UCSD-AML1 (cell line): Measurements from ENCODE around the gene CCSER1.
"Not testable (repeated sequence)": the region's sequence is repeated elsewhere in the genome, so short reads cannot be mapped to it uniquely, and the experiment has no call there.

Experiments
- DNase-seq: peaks from one replicate; lab custom pipeline; 2025; ENCODE audit not compliant: unreplicated experiment; lab: John Stamatoyannopoulos, UW

CCSER1 gene

GRCh38 chr4:90904021-90904420, 776.8 kb downstream of the CCSER1 start:
- DNase-seq: no peak

GRCh38 chr4:90906239-90906638, 779.0 kb downstream of the CCSER1 start:
- DNase-seq: no peak

GRCh38 chr4:90911724-90912434, 784.7 kb downstream of the CCSER1 start:
- DNase-seq: not testable (repeated sequence)

- no peak for DNase-seq
Measured at GRCh38 chr4:90922174-90922573, 795.0 kb downstream of the CCSER1 start.

GRCh38 chr4:90926957-90927356, 799.8 kb downstream of the CCSER1 start:
- DNase-seq: no peak

GRCh38 chr4:90943311-90943710, 816.1 kb downstream of the CCSER1 start:
- DNase-seq: no peak

- no peak for DNase-seq
Measured at GRCh38 chr4:90946945-90947344, 819.8 kb downstream of the CCSER1 start.

GRCh38 chr4:90950385-90950841, 823.2 kb downstream of the CCSER1 start:
- no peak for DNase-seq

GRCh38 chr4:90951037-90951436, 823.8 kb downstream of the CCSER1 start:
- no peak for DNase-seq

- no peak for DNase-seq
Measured at GRCh38 chr4:90958256-90958895, 831.2 kb downstream of the CCSER1 start.

GRCh38 chr4:90960433-90960832, 833.2 kb downstream of the CCSER1 start:
- DNase-seq: no peak

GRCh38 chr4:90960840-90961239, 833.6 kb downstream of the CCSER1 start:
- DNase-seq: no peak

- no peak for DNase-seq
Measured at GRCh38 chr4:90970021-90970420, 842.8 kb downstream of the CCSER1 start.

GRCh38 chr4:90977726-90978125, 850.5 kb downstream of the CCSER1 start:
- DNase-seq: no peak

GRCh38 chr4:90979556-90979955, 852.4 kb downstream of the CCSER1 start:
- DNase-seq: no peak

GRCh38 chr4:90982813-90983212, 855.6 kb downstream of the CCSER1 start:
- DNase-seq: no peak

- no peak for DNase-seq
Measured at GRCh38 chr4:90990284-90990683, 863.1 kb downstream of the CCSER1 start.

GRCh38 chr4:90992213-90992612, 865.0 kb downstream of the CCSER1 start:
- no peak for DNase-seq

GRCh38 chr4:90994851-90995574, 867.8 kb downstream of the CCSER1 start:
- DNase-seq: no peak

- no peak for DNase-seq
Measured at GRCh38 chr4:90995996-90996395, 868.8 kb downstream of the CCSER1 start.

- DNase-seq: no peak
Measured at GRCh38 chr4:90996813-90997212, 869.6 kb downstream of the CCSER1 start.

GRCh38 chr4:91015861-91016260, 888.7 kb downstream of the CCSER1 start:
- DNase-seq: no peak
